Gastrocnemius medialis (tissue), 4 donors: ENCODE results near the gene DBNDD1. TPM values are rescaled to one million over a fixed set of nuclear protein-coding genes. Genes with fewer than 3 reads are reported as not detected.

ENCODE experiments used
- ATAC-seq, 2 donors: fragments of 150-250 bp; one replicate each; pipeline ENCODE4 v1.9.1; 2016
- DNase-seq, 2 donors: peaks; one replicate each; pipeline ENCODE4 v3.0.0-alpha.2; 2019
- H3K27ac ChIP-seq, 4 donors: fragments of 200-600 bp; sonication (generic); 1 replicate in 1 of 4; 2 replicates in 3 of 4; pipeline ENCODE4 v1.5.1; 2016 to 2018; ENCODE audit warnings: mild to moderate bottlenecking in 2 of 4, moderate library complexity in 1 of 4
- H3K27me3 ChIP-seq, 3 donors: fragments of 200-600 bp; sonication (generic) in 2 of 3; 1 replicate in 1 of 3; 2 replicates in 2 of 3; pipeline versions ENCODE4 v1.5.1 to v1.6.0; 2016 to 2019; ENCODE audit warnings: mild to moderate bottlenecking in 1 of 3, moderate library complexity in 1 of 3
- H3K36me3 ChIP-seq, 2 donors: fragments of 200-600 bp; sonication (generic) in 1 of 2; one replicate each; pipeline ENCODE4 v1.5.1; 2017 to 2018
- H3K4me1 ChIP-seq, 2 donors: fragments of 200-600 bp; sonication (generic) in 1 of 2; one replicate each; pipeline ENCODE4 v1.5.1; 2016 to 2017; ENCODE audit warnings: mild to moderate bottlenecking in 2 of 2
- H3K4me3 ChIP-seq, 4 donors: fragments of 200-600 bp; sonication (generic) in 3 of 4; 1 replicate in 1 of 4; 2 replicates in 3 of 4; pipeline ENCODE4 v1.5.1; 2016 to 2019; ENCODE audit warnings: mild to moderate bottlenecking in 2 of 4
- H3K9me3 ChIP-seq, 3 donors: fragments of 200-600 bp; sonication (generic) in 2 of 3; 1 replicate in 1 of 3; 2 replicates in 2 of 3; pipeline ENCODE4 v1.5.1; 2016 to 2019
- POLR2A ChIP-seq, 2 donors: fragments of 450-650 bp; IDR thresholded peaks; one replicate each; pipeline ENCODE4 v1.6.1; 2017; ENCODE audit warnings: antibody characterized with exemption in 2 of 2, mild to moderate bottlenecking in 2 of 2, moderate library complexity in 2 of 2
- in situ Hi-C, 4 donors: fragments of 200-750 bp; cut with MboI; loops; one replicate each; pipeline versions ENCODE4 v1.15.0 to v1.8.0; 2017; ENCODE audit warnings: low sequenced_read_pairs in 4 of 4
- intact Hi-C: fragments of 100-400 bp; cut with DNase I; formaldehyde crosslinking; loops from one replicate; pipeline ENCODE4 v1.15.1; 2023; ENCODE audit warnings: low total_unique reads
- total RNA-seq, 4 donors: library from RNA; depleted of rRNA; stranded (reverse); fragments of >200 nt; gene quantifications; one replicate each; pipeline versions ENCODE4 v1.1.0 to v1.2.3, GENCODE V29; 2016
- TF ChIP-seq, protein P1 (sequence below), 5 experiments: fragments of 450-650 bp in 3 of 5; fragments of 200-600 bp in 2 of 5; sonication (generic) in 2 of 5; IDR thresholded peaks in 4 of 5; conservative IDR thresholded peaks in 1 of 5; 1 replicate in 4 of 5; 2 replicates in 1 of 5; pipeline ENCODE4 v1.5.1; 2016 to 2019; ENCODE audit warnings: antibody characterized with exemption in 5 of 5, mild to moderate bottlenecking in 3 of 5, moderate library complexity in 3 of 5

The DBNDD1 gene
- total RNA-seq, 4 donors from 2014 or later, result 9.3 to 25.9 (median 23.7) TPM

DNA sequence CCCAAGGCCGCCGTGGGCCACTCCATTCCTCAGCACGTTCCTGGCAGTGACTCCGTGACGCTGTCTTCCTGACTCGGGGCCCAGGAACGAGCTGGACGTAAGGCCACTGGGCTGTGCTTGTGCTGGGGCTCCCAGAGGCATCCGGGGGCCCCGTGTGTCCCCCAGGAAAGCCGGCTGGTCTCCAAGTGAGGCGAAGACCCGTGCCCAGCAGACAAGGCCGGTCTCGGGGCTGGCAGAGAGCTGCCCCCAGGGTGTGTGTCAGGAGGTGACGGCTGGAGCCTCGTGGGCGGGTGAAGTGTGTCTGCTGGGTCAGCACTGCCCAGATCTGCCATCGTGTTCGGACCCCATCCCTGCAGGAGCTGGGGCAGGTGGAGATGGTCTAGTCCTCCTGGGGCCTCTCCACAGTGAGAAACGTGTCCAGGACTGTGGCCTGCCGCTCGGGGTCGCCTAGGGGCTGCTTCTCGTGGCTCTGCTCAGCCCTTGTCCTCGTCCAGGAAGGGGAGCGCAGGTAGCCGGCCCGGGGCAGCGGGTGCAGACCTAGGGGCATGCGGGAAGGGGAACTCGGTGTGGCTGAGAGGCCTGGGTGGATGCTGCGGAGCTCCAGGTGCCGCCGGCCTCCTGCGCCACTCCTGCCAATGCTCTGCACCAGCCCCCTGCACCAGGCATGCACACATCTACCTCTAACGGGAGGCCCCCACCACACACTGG is 13.1 kb downstream of the DBNDD1 start:
- Histone ChIP-seq H3K27me3 (no peaks in the 10 kb centered on the region), H3K4me3 (no peak overlapping the region), H3K27ac (no peak overlapping the region), H3K9me3 (no peaks in the 10 kb centered on the region), H3K36me3 (no peaks in the 10 kb centered on the region), H3K4me1 (peaks cover 5 to 12% of the 10 kb centered on the region in 2 donors)
- ATAC-seq (no peak), DNase-seq (no peak)
- TF ChIP-seq, protein P1, sequence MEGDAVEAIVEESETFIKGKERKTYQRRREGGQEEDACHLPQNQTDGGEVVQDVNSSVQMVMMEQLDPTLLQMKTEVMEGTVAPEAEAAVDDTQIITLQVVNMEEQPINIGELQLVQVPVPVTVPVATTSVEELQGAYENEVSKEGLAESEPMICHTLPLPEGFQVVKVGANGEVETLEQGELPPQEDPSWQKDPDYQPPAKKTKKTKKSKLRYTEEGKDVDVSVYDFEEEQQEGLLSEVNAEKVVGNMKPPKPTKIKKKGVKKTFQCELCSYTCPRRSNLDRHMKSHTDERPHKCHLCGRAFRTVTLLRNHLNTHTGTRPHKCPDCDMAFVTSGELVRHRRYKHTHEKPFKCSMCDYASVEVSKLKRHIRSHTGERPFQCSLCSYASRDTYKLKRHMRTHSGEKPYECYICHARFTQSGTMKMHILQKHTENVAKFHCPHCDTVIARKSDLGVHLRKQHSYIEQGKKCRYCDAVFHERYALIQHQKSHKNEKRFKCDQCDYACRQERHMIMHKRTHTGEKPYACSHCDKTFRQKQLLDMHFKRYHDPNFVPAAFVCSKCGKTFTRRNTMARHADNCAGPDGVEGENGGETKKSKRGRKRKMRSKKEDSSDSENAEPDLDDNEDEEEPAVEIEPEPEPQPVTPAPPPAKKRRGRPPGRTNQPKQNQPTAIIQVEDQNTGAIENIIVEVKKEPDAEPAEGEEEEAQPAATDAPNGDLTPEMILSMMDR (IDR thresholded peaks at IDR 0.05 in 4 of 5, conservative IDR thresholded peaks at IDR 0.05 in 1 of 5), result no peak
- intact Hi-C loops (no loop called here), in situ Hi-C loops (no loop called here)

DNA sequence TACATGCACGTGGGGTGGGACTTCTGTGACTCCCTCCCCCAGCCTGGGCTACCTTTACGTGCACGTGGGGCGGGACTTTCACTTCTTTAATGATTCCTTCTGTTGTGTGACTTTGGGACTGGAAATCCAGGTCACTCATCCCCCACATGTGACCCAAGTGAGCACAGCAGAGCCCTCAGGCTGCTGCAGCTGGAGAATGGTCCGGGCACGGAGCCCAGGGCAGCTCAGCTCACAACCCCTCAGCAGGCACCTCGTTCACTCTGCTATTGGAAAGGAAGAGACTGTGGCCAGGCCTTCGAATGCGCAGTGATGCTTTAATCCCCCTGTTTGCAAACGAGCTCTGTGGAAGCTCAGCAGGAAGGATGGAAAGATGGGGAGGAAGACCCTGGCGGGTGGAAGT is 14.7 kb downstream of the DBNDD1 start:
- no peaks in the 10 kb centered on the region for H3K9me3 ChIP-seq
- intact Hi-C loops, result no loop called here
- ATAC-seq, result peak; percentile 43 to 45
- TF ChIP-seq, protein P1 (IDR thresholded peaks at IDR 0.05 in 4 of 5, conservative IDR thresholded peaks at IDR 0.05 in 1 of 5), result no peak
- TF ChIP-seq POLR2A (IDR thresholded peaks at IDR 0.05), result no peak
- in situ Hi-C loops, result no loop called here
- peaks cover 0 to 6% of the 10 kb centered on the region in 2 donors for H3K4me1 ChIP-seq
- H3K27ac ChIP-seq, result peak overlapping the region in 1 of 4 donors; percentile 35
- DNase-seq, result no peak
- peaks cover 0 to 10% of the 10 kb centered on the region in 2 donors for H3K36me3 ChIP-seq
- no peak overlapping the region for H3K4me3 ChIP-seq
- no peaks in the 10 kb centered on the region for H3K27me3 ChIP-seq

DNA sequence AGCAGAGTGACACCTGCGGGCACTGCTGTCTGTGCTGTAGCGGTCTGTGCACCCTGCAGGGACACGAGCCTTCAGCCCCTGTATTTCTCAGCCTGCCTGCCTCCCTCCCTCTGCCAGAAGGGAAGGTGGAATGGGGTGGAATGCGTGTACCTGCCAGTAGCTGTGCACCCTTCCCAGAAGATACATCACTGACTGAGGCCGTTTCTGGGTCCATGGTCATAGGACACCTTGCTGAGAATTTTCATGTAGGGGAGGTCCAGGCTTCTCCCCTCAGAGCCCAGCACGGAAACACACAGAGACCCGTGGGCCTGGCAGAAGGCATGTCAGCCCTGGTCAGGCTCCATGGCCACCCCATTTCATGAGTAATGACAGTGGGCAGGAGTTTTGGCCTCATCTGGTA is 16.5 kb downstream of the DBNDD1 start:
- peaks cover 0 to 6% of the 10 kb centered on the region in 2 donors for H3K4me1 ChIP-seq
- H3K9me3 ChIP-seq, result no peaks in the 10 kb centered on the region
- in situ Hi-C loops (no loop called here), intact Hi-C loops (no loop called here)
- H3K4me3 ChIP-seq, result no peak overlapping the region
- ATAC-seq (no peak), DNase-seq (no peak)
- no peaks in the 10 kb centered on the region for H3K27me3 ChIP-seq
- no peak for TF ChIP-seq POLR2A (IDR thresholded peaks at IDR 0.05)
- no peak overlapping the region for H3K27ac ChIP-seq
- H3K36me3 ChIP-seq, result peaks cover 0 to 14% of the 10 kb centered on the region in 2 donors

DNA sequence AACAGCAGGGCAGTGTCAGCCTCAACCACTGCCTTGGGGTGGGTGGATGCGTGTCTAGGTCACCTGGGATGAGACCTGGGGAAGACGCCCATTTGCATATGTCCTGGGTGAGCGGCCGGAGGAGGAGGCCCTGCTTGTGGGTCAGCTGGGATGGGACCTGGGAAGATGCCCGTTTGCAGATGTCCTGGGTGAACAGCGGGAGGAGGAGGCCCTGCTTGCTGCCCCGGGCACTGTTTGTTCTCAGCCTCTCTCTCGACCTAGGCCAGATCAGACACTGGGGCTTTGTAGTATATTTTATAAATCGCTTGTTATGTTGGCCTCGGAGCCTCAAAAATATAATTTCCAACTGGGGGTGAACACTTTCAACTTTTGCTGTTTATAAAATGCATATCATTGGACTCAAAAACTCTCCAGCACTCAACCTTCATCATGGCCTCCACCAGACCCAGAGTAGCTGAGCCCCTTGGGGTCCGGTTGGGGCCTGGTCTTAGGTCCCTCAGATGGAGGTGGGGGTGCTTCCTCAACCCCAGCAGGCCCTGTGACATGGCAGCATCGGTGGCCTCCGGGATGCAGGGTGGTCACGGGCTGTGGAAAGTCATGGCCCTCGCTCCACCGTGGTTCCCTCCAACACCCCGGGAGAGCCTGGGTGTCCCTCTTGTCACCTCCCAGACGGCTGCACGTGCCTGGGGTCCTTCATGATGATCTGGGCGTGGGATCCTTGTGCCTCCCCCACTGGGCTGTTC is 17.3 kb downstream of the DBNDD1 start:
- ATAC-seq (no peak), DNase-seq (no peak)
- no peak overlapping the region for H3K4me3 ChIP-seq
- intact Hi-C loops, result no loop called here
- H3K27ac ChIP-seq, result no peak overlapping the region
- TF ChIP-seq, protein P1 (IDR thresholded peaks at IDR 0.05 in 4 of 5, conservative IDR thresholded peaks at IDR 0.05 in 1 of 5), result no peak
- no peak for TF ChIP-seq POLR2A (IDR thresholded peaks at IDR 0.05)
- peaks cover 0 to 6% of the 10 kb centered on the region in 2 donors for H3K4me1 ChIP-seq
- in situ Hi-C loops, result no loop called here
- H3K9me3 ChIP-seq, result no peaks in the 10 kb centered on the region
- no peaks in the 10 kb centered on the region for H3K27me3 ChIP-seq
- H3K36me3 ChIP-seq, result peaks cover 0 to 18% of the 10 kb centered on the region in 2 donors

DNA sequence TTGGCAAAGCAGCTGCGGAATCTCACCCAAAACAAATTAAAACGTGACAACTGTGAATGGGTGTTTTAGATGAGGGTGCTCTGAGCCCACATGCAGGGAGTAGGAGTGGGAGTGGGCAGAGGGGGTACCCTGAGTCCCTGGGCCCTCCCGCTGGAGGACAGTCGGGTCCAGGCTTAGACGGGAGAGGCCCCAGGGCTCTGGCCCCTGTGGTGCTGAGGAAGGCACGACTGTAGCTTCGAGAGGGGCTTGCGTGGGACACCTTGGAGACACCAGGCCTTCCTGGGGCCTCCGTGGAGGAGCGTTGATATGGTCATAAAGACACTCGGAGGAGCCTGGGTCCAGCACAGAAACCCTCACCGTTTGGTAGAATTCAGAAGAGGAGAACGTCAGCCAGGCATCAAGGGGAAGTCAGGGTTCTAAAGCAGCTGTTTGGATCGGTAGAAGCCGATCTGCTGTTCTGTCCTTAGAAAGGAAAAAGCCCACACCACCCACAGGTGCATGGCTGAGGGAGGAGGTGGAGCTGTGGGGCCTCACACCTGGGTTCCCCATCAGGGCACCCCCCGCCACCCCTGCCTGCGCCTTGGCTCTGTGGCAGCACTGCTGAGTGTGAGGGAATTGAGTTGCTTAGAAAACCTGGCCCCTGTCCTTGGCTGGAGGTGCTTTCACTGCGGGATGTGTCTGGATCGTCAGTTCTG is 18.4 kb downstream of the DBNDD1 start:
- Histone ChIP-seq H3K27ac (no peak overlapping the region), H3K4me1 (peaks cover 0 to 6% of the 10 kb centered on the region in 2 donors), H3K36me3 (peaks cover 0 to 25% of the 10 kb centered on the region in 2 donors), H3K27me3 (no peaks in the 10 kb centered on the region), H3K4me3 (no peak overlapping the region), H3K9me3 (no peaks in the 10 kb centered on the region)
- no peak for DNase-seq
- in situ Hi-C loops (no loop called here), intact Hi-C loops (no loop called here)
- no peak for TF ChIP-seq POLR2A (IDR thresholded peaks at IDR 0.05)
- TF ChIP-seq, protein P1 (IDR thresholded peaks at IDR 0.05 in 4 of 5, conservative IDR thresholded peaks at IDR 0.05 in 1 of 5), result no peak
- ATAC-seq, result no peak
